Body of pancreas (tissue), 4 donors: ENCODE data around the gene TTC3. TPM values are rescaled to one million over a fixed set of nuclear protein-coding genes. Genes with fewer than 3 reads are reported as not detected.

Source experiments
- ATAC-seq: fragments of 150-250 bp; one replicate; pipeline ENCODE4 v1.9.1; 2016
- DNase-seq, 4 donors: peaks; one replicate each; pipeline ENCODE4 v3.0.0-alpha.2; 2019
- H3K27ac ChIP-seq, 4 donors: fragments of 200-600 bp; sonication (generic); 1 replicate in 3 of 4; 2 replicates in 1 of 4; pipeline versions ENCODE4 v1.5.1 to v1.6.1; 2016 to 2019; ENCODE audit warnings: mild to moderate bottlenecking in 1 of 4, mixed read lengths in 1 of 4, moderate library complexity in 1 of 4
- H3K27me3 ChIP-seq, 2 donors: fragments of 200-600 bp; sonication (generic); one replicate each; pipeline ENCODE4 v1.6.0; 2016; ENCODE audit warnings: mild to moderate bottlenecking in 1 of 2
- H3K36me3 ChIP-seq, 2 donors: fragments of 200-600 bp; sonication (generic); replicated peaks in 1 of 2; 2 replicates each; pipeline ENCODE4 v1.5.1; 2016; ENCODE audit warnings: low read depth in 2 of 2; ENCODE audit not compliant: insufficient read depth in 1 of 2
- H3K4me1 ChIP-seq: fragments of 200-600 bp; sonication (generic); one replicate; pipeline ENCODE4 v1.6.0; 2016
- H3K4me3 ChIP-seq, 2 donors: fragments of 200-600 bp; sonication (generic); 1 replicate in 1 of 2; 2 replicates in 1 of 2; pipeline ENCODE4 v1.5.1; 2016 to 2019
- H3K9me3 ChIP-seq, 3 donors: fragments of 200-600 bp; sonication (generic); 1 replicate in 2 of 3; 2 replicates in 1 of 3; pipeline ENCODE4 v1.5.1; 2016
- CTCF ChIP-seq, 7 experiments: fragments of 450-650 bp in 4 of 7; fragments of 200-600 bp in 3 of 7; sonication (generic) in 3 of 7; IDR thresholded peaks; one replicate each; pipeline ENCODE4 v1.5.1; 2016 to 2019; ENCODE audit warnings: antibody characterized with exemption in 7 of 7
- POLR2A ChIP-seq, 3 donors: fragments of 450-650 bp; IDR thresholded peaks; one replicate each; pipeline ENCODE4 v1.6.1; 2016; ENCODE audit warnings: antibody characterized with exemption in 3 of 3, mild to moderate bottlenecking in 2 of 3
- WGBS, 2 donors: methylation state at CpG; one replicate each; pipeline ENCODE4 v1.1.5; 2017; 5-methylcytosine and 5-hydroxymethylcytosine counted together
- intact Hi-C: fragments of 100-400 bp; cut with DNase I; formaldehyde crosslinking; loops from one replicate; pipeline ENCODE4 v1.15.1; 2023
- total RNA-seq, 2 donors: library from RNA; depleted of rRNA; stranded (reverse); fragments of >200 nt; gene quantifications; one replicate each; pipeline ENCODE4 v1.1.0, GENCODE V29; 2016

Gene TTC3
- total RNA-seq, 2 donors from 2014 or later, result 99.9 to 246 TPM

DNA sequence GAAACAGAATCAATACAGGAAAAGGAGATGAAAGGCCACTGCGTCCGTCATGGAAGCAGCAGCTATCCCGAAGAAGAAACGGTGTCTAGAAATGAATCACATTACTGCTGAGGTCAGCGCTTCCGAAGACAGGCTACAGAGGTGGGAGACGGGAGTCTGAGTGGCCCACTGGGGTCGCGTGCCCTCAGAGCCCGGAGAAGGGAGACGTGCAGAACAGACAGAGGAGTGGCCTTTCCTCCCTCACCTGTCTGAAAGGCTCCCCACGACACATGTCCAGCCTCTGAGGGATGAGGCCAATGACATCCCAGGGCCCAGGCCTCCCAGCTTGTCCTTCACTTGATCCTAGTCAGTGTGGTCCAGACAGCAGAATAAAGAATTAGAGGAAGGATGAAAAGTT, 158.2 kb downstream of the TTC3 start:
- TF ChIP-seq CTCF (IDR thresholded peaks at IDR 0.05) (no peak), POLR2A (IDR thresholded peaks at IDR 0.05) (no peak)
- Histone ChIP-seq H3K36me3 (peaks cover 12 to 36% of the 10 kb centered on the region in 2 donors), H3K27me3 (no peaks in the 10 kb centered on the region), H3K27ac (no peak overlapping the region), H3K4me1 (peaks cover 6% of the 10 kb centered on the region), H3K4me3 (no peak overlapping the region), H3K9me3 (no peaks in the 10 kb centered on the region)
- 81 to 87% methylated on average over 12 of the region's 12 CpGs for WGBS, 2 donors
- intact Hi-C loops, result no loop called here
- no peak for DNase-seq
- ATAC-seq, result no peak

GRCh38 chr21:37231671-37232070, 158.6 kb downstream of the TTC3 start:
- H3K36me3 ChIP-seq, result peaks cover 12 to 34% of the 10 kb centered on the region in 2 donors
- H3K4me3 ChIP-seq, result no peak overlapping the region
- intact Hi-C loops, result no loop called here
- TF ChIP-seq POLR2A (IDR thresholded peaks at IDR 0.05) (no peak), CTCF (IDR thresholded peaks at IDR 0.05) (no peak)
- DNase-seq (no peak), ATAC-seq (no peak)
- H3K27me3 ChIP-seq, result no peaks in the 10 kb centered on the region
- no peak overlapping the region for H3K27ac ChIP-seq
- no peaks in the 10 kb centered on the region for H3K9me3 ChIP-seq
- peaks cover 6% of the 10 kb centered on the region for H3K4me1 ChIP-seq
- 92 to 95% methylated on average over 15 to 16 of the region's 16 CpGs for WGBS, 2 donors

DNA sequence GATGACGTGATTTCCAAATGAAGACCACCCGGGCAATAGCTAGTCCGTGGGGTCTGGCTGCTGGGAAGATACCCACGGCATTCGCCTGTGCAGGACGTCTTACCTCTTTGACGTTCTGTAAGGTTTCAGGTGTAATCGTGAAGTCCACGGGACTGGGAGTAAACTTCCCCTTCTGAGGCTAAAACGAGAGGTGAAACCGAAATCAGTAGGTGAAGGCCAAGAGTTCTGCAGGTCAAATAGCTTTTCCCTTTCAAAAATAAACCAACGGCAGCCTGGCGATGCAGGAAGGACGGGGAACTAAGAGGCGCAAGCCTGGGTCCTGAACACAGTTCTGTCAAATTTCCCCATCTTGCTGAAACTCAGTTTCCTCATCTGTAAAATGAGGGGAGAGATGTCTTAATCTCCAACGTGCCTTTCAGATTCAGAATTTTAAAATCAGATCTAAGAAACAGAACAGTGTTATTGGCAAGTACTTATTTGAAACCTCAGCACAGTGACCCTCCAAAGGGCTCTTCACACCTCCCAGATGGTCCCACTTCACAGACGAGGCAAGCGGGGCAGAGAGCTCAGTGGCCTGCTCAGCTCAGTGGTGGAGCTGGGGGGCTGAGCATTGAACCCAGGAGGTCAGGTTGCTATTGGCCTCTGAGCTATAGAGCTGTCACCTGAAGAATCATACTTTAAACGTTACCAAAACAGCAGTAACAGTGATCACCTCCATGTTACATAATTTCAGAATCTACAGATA, 159.4 kb downstream of the TTC3 start:
- Histone ChIP-seq H3K27ac (no peak overlapping the region), H3K4me3 (no peak overlapping the region), H3K36me3 (peaks cover 5 to 26% of the 10 kb centered on the region in 2 donors), H3K27me3 (no peaks in the 10 kb centered on the region), H3K9me3 (no peaks in the 10 kb centered on the region), H3K4me1 (peaks cover 6% of the 10 kb centered on the region)
- TF ChIP-seq POLR2A (IDR thresholded peaks at IDR 0.05), result no peak
- no peak for TF ChIP-seq CTCF (IDR thresholded peaks at IDR 0.05)
- intact Hi-C loops, result no loop called here
- 88 to 93% methylated on average over 19 of the region's 19 CpGs for WGBS, 2 donors
- no peak for ATAC-seq
- no peak for DNase-seq

- peaks cover 6% of the 10 kb centered on the region for H3K4me1 ChIP-seq
- ATAC-seq, result peak; percentile 40
- H3K27ac ChIP-seq, result no peak overlapping the region
- WGBS, 2 donors, result 24 to 48% methylated on average over 9 of the region's 9 CpGs
- intact Hi-C loops, result no loop called here
- H3K27me3 ChIP-seq, result no peaks in the 10 kb centered on the region
- peaks cover 0 to 16% of the 10 kb centered on the region in 2 donors for H3K36me3 ChIP-seq
- TF ChIP-seq POLR2A (IDR thresholded peaks at IDR 0.05), result no peak
- TF ChIP-seq CTCF (IDR thresholded peaks at IDR 0.05), result no peak
- H3K4me3 ChIP-seq, result no peak overlapping the region
- DNase-seq, result peak in 3 of 4 donors; percentile 30 to 71 (median 47)
- H3K9me3 ChIP-seq, result no peaks in the 10 kb centered on the region
Observed at GRCh38 chr21:37233551-37234146, 160.6 kb downstream of the TTC3 start.
